Sigmoid colon (tissue), 7 donors: ENCODE data around the gene SUV39H2. TPM values are rescaled to one million over a fixed set of nuclear protein-coding genes. Genes with fewer than 3 reads are reported as not detected.

Source experiments
- DNase-seq: peaks from one replicate; pipeline ENCODE4 v3.0.0-alpha.2; 2019
- H3K27ac ChIP-seq, 4 donors: fragments of 200-600 bp; sonication (generic); one replicate each; pipeline ENCODE4 v1.5.1; 2016 to 2019; ENCODE audit warnings: mild to moderate bottlenecking in 1 of 4
- H3K27me3 ChIP-seq, 3 donors: fragments of 200-600 bp; sonication (generic); one replicate each; pipeline ENCODE4 v1.5.1; 2019; ENCODE audit warnings: mild to moderate bottlenecking in 1 of 3
- H3K36me3 ChIP-seq, 4 donors: fragments of 200-600 bp; sonication (generic); one replicate each; pipeline ENCODE4 v1.5.1; 2016 to 2019
- H3K4me1 ChIP-seq, 4 donors: fragments of 200-600 bp; sonication (generic); one replicate each; pipeline ENCODE4 v1.5.1; 2017 to 2019
- H3K4me3 ChIP-seq, 4 donors: fragments of 200-600 bp; sonication (generic); one replicate each; pipeline ENCODE4 v1.5.1; 2017 to 2019; ENCODE audit warnings: mild to moderate bottlenecking in 2 of 4, moderate library complexity in 1 of 4
- H3K9me3 ChIP-seq, 4 donors: fragments of 200-600 bp in 3 of 4; sonication (generic) in 3 of 4; one replicate each; pipeline versions ENCODE4 v1.5.1 to v1.6.1; 2013 to 2019
- CTCF ChIP-seq, 4 experiments: fragments of 450-650 bp in 3 of 4; fragments of 200-600 bp in 1 of 4; IDR thresholded peaks; one replicate each; pipeline ENCODE4 v1.5.1; 2016 to 2019; ENCODE audit warnings: antibody characterized with exemption in 4 of 4, mild to moderate bottlenecking in 3 of 4, moderate library complexity in 2 of 4
- EP300 ChIP-seq, 4 donors: sonication (generic); formaldehyde crosslinking; IDR thresholded peaks; one replicate each; pipeline ENCODE4 v1.6.1; 2017; ENCODE audit warnings: antibody characterized with exemption in 4 of 4
- POLR2A ChIP-seq, 2 donors: fragments of 450-650 bp; IDR thresholded peaks; one replicate each; pipeline ENCODE4 v1.6.1; 2016; ENCODE audit warnings: antibody characterized with exemption in 2 of 2, mild to moderate bottlenecking in 2 of 2, moderate library complexity in 2 of 2
- POLR2AphosphoS5 ChIP-seq, 4 donors: sonication (generic); formaldehyde crosslinking; IDR thresholded peaks; one replicate each; pipeline ENCODE4 v1.6.1; 2017; ENCODE audit warnings: antibody characterized with exemption in 4 of 4
- WGBS, 2 donors: extraction: QIAGEN DNeasy Blood & Tissue Kit; methylation state at CpG; one replicate each; pipeline ENCODE4 v1.1.7; 2013; 5-methylcytosine and 5-hydroxymethylcytosine counted together
- intact Hi-C: fragments of 100-400 bp; cut with DNase I; formaldehyde crosslinking; loops from one replicate; pipeline ENCODE4 v1.15.1; 2023
- polyA plus RNA-seq, 3 donors: library from polyadenylated mRNA; stranded (reverse); fragments of 200-250 nt; gene quantifications; one replicate each; pipeline ENCODE4 v1.2.3, GENCODE V29; 2013
- total RNA-seq, 4 donors: library from RNA; depleted of rRNA; stranded (reverse); fragments of >200 nt; gene quantifications; one replicate each; pipeline ENCODE4 v1.1.0, GENCODE V29; 2016
- donor health status: healthy with polysubstance abuse.
- donor health status: Bipolar disorder and iron deficiency.
- donor health status: healthy.

SUV39H2 gene
- total and polyA plus RNA-seq, 7 donors = 3.9 to 6.4 (median 4.7) TPM

GRCh38 chr10:14918964-14919363 lies 40.3 kb downstream of the SUV39H2 start:
- Histone ChIP-seq H3K36me3 (peaks cover 16 to 90% (median 62%) of the 10 kb centered on the region in 4 donors), H3K9me3 (peaks cover 0 to 21% (median 13%) of the 10 kb centered on the region in 4 donors), H3K4me1 (no peaks in the 10 kb centered on the region), H3K4me3 (no peak overlapping the region), H3K27me3 (no peaks in the 10 kb centered on the region), H3K27ac (no peak overlapping the region)
- 85 to 94% methylated on average over 3 of the region's 3 CpGs for WGBS, 2 donors
- TF ChIP-seq CTCF (IDR thresholded peaks at IDR 0.05) = no peak
- TF ChIP-seq POLR2A (IDR thresholded peaks at IDR 0.05) = no peak
- no peak for TF ChIP-seq EP300 (IDR thresholded peaks at IDR 0.05)
- no peak for TF ChIP-seq POLR2AphosphoS5 (IDR thresholded peaks at IDR 0.05)
- DNase-seq = no peak
- intact Hi-C loops = no loop called here

- WGBS, 2 donors = 96 to 97% methylated on average over 7 of the region's 7 CpGs
- no peaks in the 10 kb centered on the region for H3K27me3 ChIP-seq
- no peaks in the 10 kb centered on the region for H3K9me3 ChIP-seq
- H3K27ac ChIP-seq = no peak overlapping the region
- no peak for TF ChIP-seq POLR2AphosphoS5 (IDR thresholded peaks at IDR 0.05)
- no peak for TF ChIP-seq EP300 (IDR thresholded peaks at IDR 0.05)
- TF ChIP-seq POLR2A (IDR thresholded peaks at IDR 0.05) = no peak
- no peak for TF ChIP-seq CTCF (IDR thresholded peaks at IDR 0.05)
- H3K4me1 ChIP-seq = no peaks in the 10 kb centered on the region
- intact Hi-C loops = no loop called here
- no peak overlapping the region for H3K4me3 ChIP-seq
- DNase-seq = no peak
- H3K36me3 ChIP-seq = peaks cover 0 to 100% (median 56%) of the 10 kb centered on the region in 4 donors
Measured at GRCh38 chr10:14924013-14924412, 45.3 kb downstream of the SUV39H2 start.

- no peak overlapping the region for H3K27ac ChIP-seq
- intact Hi-C loops = no loop called here
- H3K4me1 ChIP-seq = no peaks in the 10 kb centered on the region
- 98 to 100% methylated on average over 2 of the region's 2 CpGs for WGBS, 2 donors
- no peaks in the 10 kb centered on the region for H3K27me3 ChIP-seq
- H3K9me3 ChIP-seq = no peaks in the 10 kb centered on the region
- no peak overlapping the region for H3K4me3 ChIP-seq
- TF ChIP-seq CTCF (IDR thresholded peaks at IDR 0.05) = no peak
- no peak for TF ChIP-seq EP300 (IDR thresholded peaks at IDR 0.05)
- peaks cover 0 to 100% (median 45%) of the 10 kb centered on the region in 4 donors for H3K36me3 ChIP-seq
- no peak for DNase-seq
Measured at GRCh38 chr10:14925268-14925667, 46.6 kb downstream of the SUV39H2 start.

- peaks cover 0 to 100% (median 41%) of the 10 kb centered on the region in 4 donors for H3K36me3 ChIP-seq
- intact Hi-C loops = no loop called here
- WGBS, 2 donors = 77 to 85% methylated on average over 8 of the region's 8 CpGs
Measured at GRCh38 chr10:14926061-14926470, 47.4 kb downstream of the SUV39H2 start.

More at GRCh38 chr10:14926061-14926470, 47.4 kb downstream of the SUV39H2 start:
- H3K9me3 ChIP-seq = no peaks in the 10 kb centered on the region
- H3K4me1 ChIP-seq = no peaks in the 10 kb centered on the region
- no peak overlapping the region for H3K27ac ChIP-seq
- H3K27me3 ChIP-seq = no peaks in the 10 kb centered on the region
- no peak overlapping the region for H3K4me3 ChIP-seq
- no peak for TF ChIP-seq POLR2AphosphoS5 (IDR thresholded peaks at IDR 0.05)
- no peak for TF ChIP-seq POLR2A (IDR thresholded peaks at IDR 0.05)
- TF ChIP-seq EP300 (IDR thresholded peaks at IDR 0.05) = no peak
- TF ChIP-seq CTCF (IDR thresholded peaks at IDR 0.05) = no peak
- no peak for DNase-seq
